Tibial nerve (tissue), 4 donors: ENCODE results near the gene DENND1A.

ENCODE experiments used
- EP300 ChIP-seq, 2 donors: sonication (generic); formaldehyde crosslinking; IDR thresholded peaks; one replicate each; pipeline ENCODE4 v1.6.1; 2017; ENCODE audit warnings: antibody characterized with exemption in 2 of 2, mild to moderate bottlenecking in 1 of 2
- POLR2A ChIP-seq, 2 donors: fragments of 450-650 bp; IDR thresholded peaks; one replicate each; pipeline ENCODE4 v1.6.1; 2017; ENCODE audit warnings: antibody characterized with exemption in 2 of 2, mild to moderate bottlenecking in 2 of 2, moderate library complexity in 2 of 2
- TF ChIP-seq, protein P1 (sequence below), 5 experiments: fragments of 200-600 bp in 3 of 5; fragments of 450-650 bp in 2 of 5; sonication (generic) in 3 of 5; IDR thresholded peaks; one replicate each; pipeline ENCODE4 v1.5.1; 2016 to 2019; ENCODE audit warnings: antibody characterized with exemption in 5 of 5, mild to moderate bottlenecking in 3 of 5, moderate library complexity in 2 of 5

- TF ChIP-seq, protein P1, sequence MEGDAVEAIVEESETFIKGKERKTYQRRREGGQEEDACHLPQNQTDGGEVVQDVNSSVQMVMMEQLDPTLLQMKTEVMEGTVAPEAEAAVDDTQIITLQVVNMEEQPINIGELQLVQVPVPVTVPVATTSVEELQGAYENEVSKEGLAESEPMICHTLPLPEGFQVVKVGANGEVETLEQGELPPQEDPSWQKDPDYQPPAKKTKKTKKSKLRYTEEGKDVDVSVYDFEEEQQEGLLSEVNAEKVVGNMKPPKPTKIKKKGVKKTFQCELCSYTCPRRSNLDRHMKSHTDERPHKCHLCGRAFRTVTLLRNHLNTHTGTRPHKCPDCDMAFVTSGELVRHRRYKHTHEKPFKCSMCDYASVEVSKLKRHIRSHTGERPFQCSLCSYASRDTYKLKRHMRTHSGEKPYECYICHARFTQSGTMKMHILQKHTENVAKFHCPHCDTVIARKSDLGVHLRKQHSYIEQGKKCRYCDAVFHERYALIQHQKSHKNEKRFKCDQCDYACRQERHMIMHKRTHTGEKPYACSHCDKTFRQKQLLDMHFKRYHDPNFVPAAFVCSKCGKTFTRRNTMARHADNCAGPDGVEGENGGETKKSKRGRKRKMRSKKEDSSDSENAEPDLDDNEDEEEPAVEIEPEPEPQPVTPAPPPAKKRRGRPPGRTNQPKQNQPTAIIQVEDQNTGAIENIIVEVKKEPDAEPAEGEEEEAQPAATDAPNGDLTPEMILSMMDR (IDR thresholded peaks at IDR 0.05) = no peak
- no peak for TF ChIP-seq POLR2A (IDR thresholded peaks at IDR 0.05)
- no peak for TF ChIP-seq EP300 (IDR thresholded peaks at IDR 0.05)
Measured at GRCh38 chr9:123787416-123787815, 142.5 kb downstream of the DENND1A start.
